Activated CD4-positive, alpha-beta T cell treated with anti-CD3 and anti-CD28 coated beads for 4 hours (primary cell): ENCODE measurements around the gene STARD7.
"Not testable (repeated sequence)": the region's sequence is repeated elsewhere in the genome, so short reads cannot be mapped to it uniquely, and the experiment has no call there.

Experiments
- DNase-seq, 2 donors: peaks; one replicate each; pipeline ENCODE4 v3.0.0-alpha.2; 2020

Gene STARD7

GRCh38 chr2:96160366-96160765, 48.3 kb downstream of the STARD7 start:
- not testable (repeated sequence) for DNase-seq

- DNase-seq, result peak; percentile 57 to 62
Observed at GRCh38 chr2:96159084-96159830, 49.4 kb downstream of the STARD7 start.

- DNase-seq, result no peak
Observed at GRCh38 chr2:96158554-96158940, 50.1 kb downstream of the STARD7 start.

GRCh38 chr2:96157649-96158553, 50.7 kb downstream of the STARD7 start:
- DNase-seq, result peak; percentile 95 to 96

- no peak for DNase-seq
Observed at GRCh38 chr2:96156926-96157648, 51.5 kb downstream of the STARD7 start.

- DNase-seq, result peak in 1 of 2 donors; percentile 39
Observed at GRCh38 chr2:96156011-96156820, 52.4 kb downstream of the STARD7 start.

- DNase-seq, result no peak
Observed at GRCh38 chr2:96154506-96155380, 53.9 kb downstream of the STARD7 start.

- DNase-seq, result no peak
Observed at GRCh38 chr2:96153991-96154431, 54.6 kb downstream of the STARD7 start.

- DNase-seq, result no peak
Observed at GRCh38 chr2:96153291-96153713, 55.3 kb downstream of the STARD7 start.

- DNase-seq, result no peak
Observed at GRCh38 chr2:96152304-96153161, 56.1 kb downstream of the STARD7 start.

- DNase-seq, result no peak
Observed at GRCh38 chr2:96151595-96152303, 56.9 kb downstream of the STARD7 start.

GRCh38 chr2:96150791-96151594, 57.6 kb downstream of the STARD7 start:
- no peak for DNase-seq

GRCh38 chr2:96150007-96150640, 58.5 kb downstream of the STARD7 start:
- DNase-seq, result no peak

GRCh38 chr2:96148410-96149217, 60.0 kb downstream of the STARD7 start:
- peak; percentile 98 to 99 for DNase-seq

- no peak for DNase-seq
Observed at GRCh38 chr2:96147593-96148201, 60.9 kb downstream of the STARD7 start.

GRCh38 chr2:96146881-96147592, 61.6 kb downstream of the STARD7 start:
- peak in 1 of 2 donors; percentile 22 for DNase-seq
